A673 (cell line): ENCODE results near the gene CHMP3. TPM values are rescaled to one million over a fixed set of nuclear protein-coding genes. Genes with fewer than 3 reads are reported as not detected.
"Not testable (repeated sequence)": the region's sequence is repeated elsewhere in the genome, so short reads cannot be mapped to it uniquely, and the experiment has no call there.

Source experiments
- BruUV-seq: library from RNA; stranded (reverse); fragments of 400-500 nt; replicated peaks from 2 replicates; lab custom pipeline; 2021; lab: Mats Ljungman, UMichigan
- CTCF ChIA-PET: fragments of 300-600 bp; sonication (Branson Sonifier 250); formaldehyde crosslinking; loops from one replicate; lab custom pipeline; 2022; ENCODE audit warnings: antibody characterized with exemption; lab: Charles Lee
- POLR2A ChIA-PET: fragments of 300-600 bp; sonication (Branson Sonifier 250); formaldehyde crosslinking; loops from one replicate; lab custom pipeline; 2022; ENCODE audit warnings: antibody characterized with exemption; ENCODE audit not compliant: low non-redundant PET; lab: Charles Lee
- DNase-seq: peaks from one replicate; pipeline ENCODE4 v3.0.0-alpha.2; 2015; ENCODE audit warnings: low spot score
- H3K27ac ChIP-seq: fragments of 200-600 bp; sonication (generic); 2 replicates; pipeline ENCODE4 v1.5.1; 2016; ENCODE audit warnings: mixed run types, low read depth, mild to moderate bottlenecking, mixed read lengths, antibody characterized with exemption, low read length; ENCODE audit not compliant: poor library complexity, severe bottlenecking
- H3K27me3 ChIP-seq: fragments of 200-600 bp; sonication (generic); replicated peaks from 2 replicates; pipeline ENCODE4 v1.6.1; 2017; ENCODE audit warnings: mixed run types, low read depth, mild to moderate bottlenecking, mixed read lengths, antibody characterized with exemption, low read length; ENCODE audit not compliant: insufficient read depth, poor library complexity
- H3K36me3 ChIP-seq: fragments of 200-600 bp; sonication (generic); 2 replicates; pipeline ENCODE4 v1.6.1; 2016; ENCODE audit warnings: mixed run types, mild to moderate bottlenecking, mixed read lengths, antibody characterized with exemption, low read length; ENCODE audit not compliant: insufficient read depth, poor library complexity, severe bottlenecking
- H3K4me1 ChIP-seq: fragments of 200-600 bp; sonication (generic); 2 replicates; pipeline ENCODE4 v1.6.1; 2017; ENCODE audit warnings: mixed run types, mild to moderate bottlenecking, mixed read lengths, antibody characterized with exemption, low read length; ENCODE audit not compliant: insufficient read depth, poor library complexity, severe bottlenecking
- H3K4me3 ChIP-seq: fragments of 200-600 bp; sonication (generic); 2 replicates; pipeline ENCODE4 v1.5.1; 2016; ENCODE audit warnings: low read depth, mixed run types, mild to moderate bottlenecking, mixed read lengths, low read length; ENCODE audit not compliant: poor library complexity, severe bottlenecking
- H3K9me3 ChIP-seq: fragments of 200-600 bp; sonication (generic); 2 replicates; pipeline ENCODE4 v1.6.1; 2016; ENCODE audit warnings: mixed run types, low read depth, mild to moderate bottlenecking, mixed read lengths, antibody characterized with exemption, low read length; ENCODE audit not compliant: poor library complexity, severe bottlenecking
- EZH2 ChIP-seq: fragments of 200-600 bp; sonication (generic); IDR thresholded peaks from 2 replicates; pipeline ENCODE4 v1.6.1; 2017; ENCODE audit warnings: borderline replicate concordance, low read depth, mild to moderate bottlenecking, mixed read lengths, antibody characterized with exemption, low read length; ENCODE audit not compliant: poor library complexity, severe bottlenecking
- intact Hi-C: fragments of 100-400 bp; cut with micrococcal nuclease; formaldehyde crosslinking; loops from one replicate; pipeline ENCODE4 v1.10.0; 2022; ENCODE audit not compliant: unreplicated experiment
- total RNA-seq: library from RNA; stranded (reverse); gene quantifications from 2 replicates; pipeline ENCODE4 v1.2.3, GENCODE V29; 2021
- TF ChIP-seq, protein P1 (sequence below): fragments of 300-800, 200-600 bp; sonication (generic); conservative IDR thresholded peaks from 2 replicates; pipeline ENCODE4 v1.5.1; 2017; ENCODE audit warnings: low read depth, mild to moderate bottlenecking, antibody characterized with exemption, low read length, moderate library complexity, mixed read lengths

Gene CHMP3
- total RNA-seq, 1 experiment from 2014 or later, result 87.5 TPM

DNA sequence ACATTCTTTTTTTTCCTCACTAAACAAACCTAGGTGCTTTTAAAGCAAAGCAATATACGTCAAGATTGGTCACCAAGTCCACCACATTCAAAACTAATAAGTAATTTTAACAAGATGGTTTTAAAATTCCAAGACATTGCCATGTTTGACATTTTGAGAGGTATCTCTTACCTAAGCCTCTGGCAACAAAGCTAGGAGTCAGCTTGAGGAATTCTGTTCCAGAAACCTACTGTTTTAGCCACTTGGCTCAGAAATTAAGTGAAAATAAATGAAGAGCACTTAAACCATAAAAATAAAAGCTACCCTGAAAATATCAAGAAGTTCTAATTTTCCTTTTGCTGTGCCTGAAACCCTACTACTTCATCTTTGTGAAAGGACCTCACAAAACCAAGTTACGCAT is 30.0 kb upstream of the CHMP3 start:
- Histone ChIP-seq H3K9me3 (no peaks in the 10 kb centered on the region), H3K27me3 (no peaks in the 10 kb centered on the region), H3K27ac (no peak overlapping the region), H3K4me1 (no peaks in the 10 kb centered on the region), H3K36me3 (no peaks in the 10 kb centered on the region), H3K4me3 (no peak overlapping the region)
- TF ChIP-seq EZH2, result no peak
- TF ChIP-seq, protein P1, sequence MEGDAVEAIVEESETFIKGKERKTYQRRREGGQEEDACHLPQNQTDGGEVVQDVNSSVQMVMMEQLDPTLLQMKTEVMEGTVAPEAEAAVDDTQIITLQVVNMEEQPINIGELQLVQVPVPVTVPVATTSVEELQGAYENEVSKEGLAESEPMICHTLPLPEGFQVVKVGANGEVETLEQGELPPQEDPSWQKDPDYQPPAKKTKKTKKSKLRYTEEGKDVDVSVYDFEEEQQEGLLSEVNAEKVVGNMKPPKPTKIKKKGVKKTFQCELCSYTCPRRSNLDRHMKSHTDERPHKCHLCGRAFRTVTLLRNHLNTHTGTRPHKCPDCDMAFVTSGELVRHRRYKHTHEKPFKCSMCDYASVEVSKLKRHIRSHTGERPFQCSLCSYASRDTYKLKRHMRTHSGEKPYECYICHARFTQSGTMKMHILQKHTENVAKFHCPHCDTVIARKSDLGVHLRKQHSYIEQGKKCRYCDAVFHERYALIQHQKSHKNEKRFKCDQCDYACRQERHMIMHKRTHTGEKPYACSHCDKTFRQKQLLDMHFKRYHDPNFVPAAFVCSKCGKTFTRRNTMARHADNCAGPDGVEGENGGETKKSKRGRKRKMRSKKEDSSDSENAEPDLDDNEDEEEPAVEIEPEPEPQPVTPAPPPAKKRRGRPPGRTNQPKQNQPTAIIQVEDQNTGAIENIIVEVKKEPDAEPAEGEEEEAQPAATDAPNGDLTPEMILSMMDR, result no peak
- BruUV-seq, result no TSS peak
- DNase-seq, result no peak
- POLR2A ChIA-PET, result no interaction called here
- CTCF ChIA-PET, result no interaction called here
- intact Hi-C loops, result no loop called here

DNA sequence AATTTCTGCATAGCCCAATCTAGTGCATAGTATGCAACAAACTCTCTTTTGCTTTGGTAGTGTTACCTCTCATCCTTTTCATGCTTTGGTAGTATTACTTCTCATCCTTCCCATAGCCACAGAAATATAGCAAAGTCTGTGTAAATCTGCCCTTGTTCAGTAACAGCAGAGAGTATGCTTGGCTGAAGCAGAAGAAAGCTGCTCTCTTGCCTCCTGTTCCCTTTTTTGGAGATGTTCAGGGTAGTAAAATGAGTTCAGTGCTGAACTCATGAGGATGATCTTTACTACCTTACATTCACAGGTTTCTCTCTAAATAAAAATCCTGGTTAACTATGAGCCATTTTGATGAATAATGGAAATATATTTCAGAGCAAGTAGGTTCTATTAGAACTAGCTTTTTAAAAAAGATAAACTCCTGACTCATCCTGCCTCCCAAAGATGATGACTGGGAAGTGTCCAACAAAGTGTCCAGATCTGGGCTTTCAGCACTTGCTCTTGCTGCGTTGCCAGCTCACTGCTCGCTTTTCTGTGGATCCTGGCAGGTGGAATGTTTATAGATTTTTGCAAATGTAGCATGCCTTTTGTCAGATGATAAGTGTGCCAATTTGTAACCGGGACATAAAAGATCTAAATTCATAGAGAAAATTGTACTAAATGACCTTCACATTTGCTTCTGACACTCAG is 29.4 kb upstream of the CHMP3 start:
- TF ChIP-seq EZH2, result no peak
- TF ChIP-seq, protein P1, result no peak
- ChIA-PET CTCF (no interaction called here), POLR2A (no interaction called here)
- BruUV-seq, result no TSS peak
- Histone ChIP-seq H3K9me3 (no peaks in the 10 kb centered on the region), H3K36me3 (no peaks in the 10 kb centered on the region), H3K4me1 (no peaks in the 10 kb centered on the region), H3K4me3 (no peak overlapping the region), H3K27ac (no peak overlapping the region), H3K27me3 (no peaks in the 10 kb centered on the region)
- no peak for DNase-seq
- intact Hi-C loops, result no loop called here

DNA sequence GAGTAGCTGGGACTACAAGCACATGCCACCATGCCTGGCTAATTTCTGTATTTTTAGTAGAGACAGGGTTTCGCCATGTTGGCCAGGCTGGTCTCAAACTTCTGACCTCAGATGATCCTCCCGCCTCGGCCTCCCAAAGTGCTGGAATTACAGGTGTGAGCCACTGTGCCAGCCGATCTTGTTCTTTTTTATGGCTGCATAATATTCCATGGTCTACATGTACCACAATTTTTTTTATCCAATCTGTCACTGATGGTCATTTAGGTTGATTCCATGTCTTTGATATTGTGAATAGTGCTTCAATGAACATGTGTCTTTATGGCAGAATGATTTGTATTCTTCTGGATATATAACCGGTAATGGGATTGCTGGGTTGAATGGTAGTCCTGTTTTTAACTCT is 26.5 kb upstream of the CHMP3 start:
- H3K27ac ChIP-seq, H3K27me3 ChIP-seq, H3K9me3 ChIP-seq, DNase-seq, intact Hi-C loops, H3K4me3 ChIP-seq, H3K36me3 ChIP-seq, POLR2A ChIA-PET, H3K4me1 ChIP-seq, BruUV-seq: not testable (repeated sequence)
- CTCF ChIA-PET, result interaction anchor here (0.6 kb wide), 1 partner anchor 17 kb away, joined by 5 read pairs; no protein-coding TSS in a partner anchor

DNA sequence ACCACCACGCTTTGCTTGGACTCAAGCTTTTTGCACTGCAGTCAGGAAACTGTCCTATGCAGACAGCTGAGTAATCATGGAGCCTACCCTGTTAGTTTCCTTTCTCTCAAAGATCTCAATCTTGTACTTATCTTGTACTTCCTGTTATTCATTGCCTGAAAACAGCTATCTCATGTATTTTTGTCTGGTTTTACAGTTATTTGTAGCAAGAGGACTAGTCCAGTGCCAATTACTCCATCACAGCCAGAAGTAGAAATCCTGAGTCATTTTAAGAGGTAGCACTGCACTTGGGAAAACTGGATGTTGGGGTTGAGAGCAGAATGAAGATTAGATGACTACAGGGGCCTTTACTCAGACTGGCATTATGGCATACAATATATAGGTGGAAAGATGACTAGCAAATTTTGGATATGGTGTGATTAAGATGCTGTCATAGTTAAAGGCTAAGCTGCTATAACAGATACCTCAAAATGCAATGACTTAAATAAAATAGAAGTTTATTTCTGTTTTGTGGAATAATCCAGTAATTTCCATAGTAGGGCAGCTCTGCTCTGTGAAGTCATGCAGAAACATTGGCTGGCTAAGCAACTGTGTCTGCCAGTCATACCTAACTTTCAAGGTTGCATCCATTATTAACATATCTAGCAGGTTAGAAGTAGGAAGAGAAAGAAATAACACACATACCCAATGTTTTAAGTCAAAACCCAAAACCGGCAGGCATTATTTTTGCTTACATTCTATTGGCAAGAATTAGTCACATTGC is 21.1 kb upstream of the CHMP3 start:
- Histone ChIP-seq H3K27ac (no peak overlapping the region), H3K27me3 (no peaks in the 10 kb centered on the region), H3K9me3 (no peaks in the 10 kb centered on the region), H3K4me3 (no peak overlapping the region), H3K4me1 (no peaks in the 10 kb centered on the region), H3K36me3 (no peaks in the 10 kb centered on the region)
- peak; percentile 9 for DNase-seq
- TF ChIP-seq EZH2, result no peak
- TF ChIP-seq, protein P1, result no peak
- POLR2A ChIA-PET, result no interaction called here
- CTCF ChIA-PET, result no interaction called here
- no TSS peak for BruUV-seq
- intact Hi-C loops, result no loop called here
